ENCODE results near the gene GHR.

GHR gene

GRCh38 chr5:42399702-42400101 is 23.5 kb upstream of the GHR start:
- no peak for TF ChIP-seq CTCF (conservative IDR thresholded peaks at IDR 0.05; ENCODE audit: low read depth, low read length)
- H3K79me2 ChIP-seq (ENCODE audit: insufficient read depth, low read depth) = no peaks in the 10 kb centered on the region
- H4K20me1 ChIP-seq (ENCODE audit: insufficient read depth) = no peaks in the 10 kb centered on the region
- H3K27me3 ChIP-seq (ENCODE audit: insufficient read depth, low read depth) = no peaks in the 10 kb centered on the region
- no peaks in the 10 kb centered on the region for H3K36me3 ChIP-seq (ENCODE audit: insufficient read depth)
- H3K4me2 ChIP-seq = no peak overlapping the region
- no peaks in the 10 kb centered on the region for H3K4me1 ChIP-seq (ENCODE audit: low read depth, poor library complexity, severe bottlenecking)
- H3K4me3 ChIP-seq (IDR thresholded peaks at IDR 0.05; ENCODE audit: insufficient read depth, low read depth, low read length) = no peak overlapping the region
- no peak overlapping the region for H3K9ac ChIP-seq
- no peak overlapping the region for H2AFZ ChIP-seq (ENCODE audit: low read depth)
- no peak overlapping the region for H3K27ac ChIP-seq

- Histone ChIP-seq H3K4me3 (IDR thresholded peaks at IDR 0.05; ENCODE audit: insufficient read depth, low read depth, low read length) (no peak overlapping the region), H3K36me3 (ENCODE audit: insufficient read depth) (no peaks in the 10 kb centered on the region), H2AFZ (ENCODE audit: low read depth) (no peak overlapping the region), H3K9ac (no peak overlapping the region), H3K27ac (no peak overlapping the region), H4K20me1 (ENCODE audit: insufficient read depth) (no peaks in the 10 kb centered on the region), H3K27me3 (ENCODE audit: insufficient read depth, low read depth) (no peaks in the 10 kb centered on the region), H3K4me2 (no peak overlapping the region), H3K4me1 (ENCODE audit: low read depth, poor library complexity, severe bottlenecking) (no peaks in the 10 kb centered on the region), H3K79me2 (ENCODE audit: insufficient read depth, low read depth) (no peaks in the 10 kb centered on the region)
- no peak for TF ChIP-seq CTCF (conservative IDR thresholded peaks at IDR 0.05; ENCODE audit: low read depth, low read length)
Observed at GRCh38 chr5:42400474-42400873, 22.8 kb upstream of the GHR start.

GRCh38 chr5:42403236-42403635 is 20.0 kb upstream of the GHR start:
- H3K79me2 ChIP-seq (ENCODE audit: insufficient read depth, low read depth) = no peaks in the 10 kb centered on the region
- H3K27ac ChIP-seq = no peak overlapping the region
- H3K4me1 ChIP-seq (ENCODE audit: low read depth, poor library complexity, severe bottlenecking) = no peaks in the 10 kb centered on the region
- H3K4me3 ChIP-seq (IDR thresholded peaks at IDR 0.05; ENCODE audit: insufficient read depth, low read depth, low read length) = no peak overlapping the region
- no peaks in the 10 kb centered on the region for H4K20me1 ChIP-seq (ENCODE audit: insufficient read depth)
- no peaks in the 10 kb centered on the region for H3K27me3 ChIP-seq (ENCODE audit: insufficient read depth, low read depth)
- no peak for TF ChIP-seq CTCF (conservative IDR thresholded peaks at IDR 0.05; ENCODE audit: low read depth, low read length)
- H3K4me2 ChIP-seq = no peak overlapping the region
- H2AFZ ChIP-seq (ENCODE audit: low read depth) = no peak overlapping the region
- H3K9ac ChIP-seq = no peak overlapping the region
- H3K36me3 ChIP-seq (ENCODE audit: insufficient read depth) = no peaks in the 10 kb centered on the region

- H4K20me1 ChIP-seq (ENCODE audit: insufficient read depth) = no peaks in the 10 kb centered on the region
- H3K27me3 ChIP-seq (ENCODE audit: insufficient read depth, low read depth) = no peaks in the 10 kb centered on the region
- H3K79me2 ChIP-seq (ENCODE audit: insufficient read depth, low read depth) = no peaks in the 10 kb centered on the region
- no peak overlapping the region for H3K4me3 ChIP-seq (IDR thresholded peaks at IDR 0.05; ENCODE audit: insufficient read depth, low read depth, low read length)
- H3K4me2 ChIP-seq = no peak overlapping the region
- no peaks in the 10 kb centered on the region for H3K36me3 ChIP-seq (ENCODE audit: insufficient read depth)
- no peak overlapping the region for H2AFZ ChIP-seq (ENCODE audit: low read depth)
- H3K27ac ChIP-seq = no peak overlapping the region
- no peak overlapping the region for H3K9ac ChIP-seq
- TF ChIP-seq CTCF (conservative IDR thresholded peaks at IDR 0.05; ENCODE audit: low read depth, low read length) = no peak
- H3K4me1 ChIP-seq (ENCODE audit: low read depth, poor library complexity, severe bottlenecking) = no peaks in the 10 kb centered on the region
Observed at GRCh38 chr5:42404366-42404765, 18.9 kb upstream of the GHR start.

- H3K36me3 ChIP-seq (ENCODE audit: insufficient read depth) = no peaks in the 10 kb centered on the region
- H3K4me1 ChIP-seq (ENCODE audit: low read depth, poor library complexity, severe bottlenecking) = no peaks in the 10 kb centered on the region
- H3K27ac ChIP-seq = no peak overlapping the region
- no peak overlapping the region for H3K4me3 ChIP-seq (IDR thresholded peaks at IDR 0.05; ENCODE audit: insufficient read depth, low read depth, low read length)
- no peak overlapping the region for H3K4me2 ChIP-seq
- H3K27me3 ChIP-seq (ENCODE audit: insufficient read depth, low read depth) = no peaks in the 10 kb centered on the region
- no peaks in the 10 kb centered on the region for H4K20me1 ChIP-seq (ENCODE audit: insufficient read depth)
- H3K9ac ChIP-seq = no peak overlapping the region
- no peak for TF ChIP-seq CTCF (conservative IDR thresholded peaks at IDR 0.05; ENCODE audit: low read depth, low read length)
- no peak overlapping the region for H2AFZ ChIP-seq (ENCODE audit: low read depth)
- no peaks in the 10 kb centered on the region for H3K79me2 ChIP-seq (ENCODE audit: insufficient read depth, low read depth)
Observed at GRCh38 chr5:42419294-42419693, 3.9 kb upstream of the GHR start.
